Naive thymus-derived CD4-positive, alpha-beta T cell (primary cell): ENCODE data around the gene KCNN3. TPM values are rescaled to one million over a fixed set of nuclear protein-coding genes. Genes with fewer than 3 reads are reported as not detected.

ENCODE experiments used
- ATAC-seq: fragments of 150-1000 bp; cut with Tn5 transposase; 2 replicates; pipeline ENCODE4 v1.10.0; 2021; ENCODE audit warnings: mild to moderate bottlenecking, moderate library complexity
- CTCF ChIA-PET: fragments of 350-600 bp; sonication (Branson Sonifier 250); formaldehyde crosslinking; loops from one replicate; lab custom pipeline; 2021; ENCODE audit warnings: antibody characterized with exemption; lab: Charles Lee
- POLR2A ChIA-PET: fragments of 350-600 bp; sonication (Branson Sonifier 250); formaldehyde crosslinking; loops from one replicate; lab custom pipeline; 2021; ENCODE audit warnings: antibody characterized with exemption, inconsistent platforms; lab: Charles Lee
- DNase-seq, 9 donors: peaks; one replicate each; pipeline versions ENCODE4 v3.0.0 to v3.0.0-alpha.2; 2020 to 2022; ENCODE audit warnings: mixed read lengths in 1 of 9
- H3K27ac ChIP-seq: one replicate; pipeline ENCODE4 v1.7.0; 2013; ENCODE audit warnings: mild to moderate bottlenecking, low read depth, low read length, moderate library complexity
- H3K27me3 ChIP-seq, 2 donors: one replicate each; pipeline ENCODE4 v1.7.0; 2013; ENCODE audit warnings: low read length in 2 of 2, mild to moderate bottlenecking in 2 of 2, moderate library complexity in 2 of 2; ENCODE audit not compliant: control insufficient read depth in 2 of 2, insufficient read depth in 2 of 2
- H3K36me3 ChIP-seq, 3 experiments: 1 replicate in 2 of 3; 2 replicates in 1 of 3; pipeline ENCODE4 v1.7.0; 2013; ENCODE audit warnings: low read length in 3 of 3, mild to moderate bottlenecking in 3 of 3, moderate library complexity in 1 of 3; ENCODE audit not compliant: insufficient read depth in 3 of 3, control insufficient read depth in 2 of 3
- H3K4me1 ChIP-seq, 2 donors: one replicate each; pipeline ENCODE4 v1.7.0; 2013; ENCODE audit warnings: low read length in 2 of 2, mild to moderate bottlenecking in 2 of 2, moderate library complexity in 1 of 2; ENCODE audit not compliant: control insufficient read depth in 2 of 2, insufficient read depth in 2 of 2
- H3K4me3 ChIP-seq: 2 replicates; pipeline ENCODE4 v1.7.0; 2013; ENCODE audit warnings: mild to moderate bottlenecking, low read length
- H3K9me3 ChIP-seq, 3 experiments: 1 replicate in 2 of 3; 2 replicates in 1 of 3; pipeline ENCODE4 v1.7.0; 2013; ENCODE audit warnings: low read length in 3 of 3; ENCODE audit not compliant: control insufficient read depth in 2 of 3
- H3K27ac Mint-ChIP-seq, 9 donors: one replicate each; pipeline ENCODE4 v1.8.0; 2020 to 2022; ENCODE audit warnings: mixed read lengths in 9 of 9, mild to moderate bottlenecking in 8 of 9, moderate library complexity in 5 of 9, inconsistent platforms in 2 of 9
- H3K27me3 Mint-ChIP-seq, 5 donors: one replicate each; pipeline ENCODE4 v1.8.0; 2021 to 2022; ENCODE audit warnings: mixed read lengths in 5 of 5, mild to moderate bottlenecking in 1 of 5
- H3K36me3 Mint-ChIP-seq, 5 donors: one replicate each; pipeline ENCODE4 v1.8.0; 2020 to 2022; ENCODE audit warnings: mixed read lengths in 5 of 5, mild to moderate bottlenecking in 3 of 5, inconsistent platforms in 1 of 5
- H3K4me1 Mint-ChIP-seq, 7 donors: one replicate each; pipeline ENCODE4 v1.8.0; 2020 to 2022; ENCODE audit warnings: mixed read lengths in 7 of 7, mild to moderate bottlenecking in 3 of 7, inconsistent platforms in 1 of 7
- H3K4me3 Mint-ChIP-seq, 10 donors: one replicate each; pipeline ENCODE4 v1.8.0; 2020 to 2022; ENCODE audit warnings: mild to moderate bottlenecking in 10 of 10, mixed read lengths in 10 of 10, moderate library complexity in 6 of 10, inconsistent platforms in 2 of 10
- H3K9me3 Mint-ChIP-seq, 11 donors: one replicate each; pipeline ENCODE4 v1.8.0; 2020 to 2022; ENCODE audit warnings: mixed read lengths in 11 of 11, mild to moderate bottlenecking in 4 of 11, inconsistent platforms in 1 of 11, moderate library complexity in 1 of 11
- intact Hi-C, 2 donors: fragments of 100-400 bp; cut with micrococcal nuclease; formaldehyde crosslinking; loops; one replicate each; pipeline ENCODE4 v1.15.1; 2023
- polyA plus RNA-seq, 2 donors: library from polyadenylated mRNA; unstranded; fragments of 300-500 nt; fragmentation: Illumina TruSeq; gene quantifications; one replicate each; pipeline ENCODE4 v1.2.3, GENCODE V29; 2021
- total RNA-seq, 6 experiments: library from RNA in 5 of 6; stranded (reverse) in 5 of 6; gene quantifications; 1 replicate in 5 of 6; 2 replicates in 1 of 6; pipeline ENCODE4 v1.2.3 and lab custom pipeline; 2021 to 2026

The KCNN3 gene
- total and polyA plus RNA-seq, 7 experiments from 2014 or later: 0.05 to 0.29 (median 0.15) TPM; not detected in 3

DNA sequence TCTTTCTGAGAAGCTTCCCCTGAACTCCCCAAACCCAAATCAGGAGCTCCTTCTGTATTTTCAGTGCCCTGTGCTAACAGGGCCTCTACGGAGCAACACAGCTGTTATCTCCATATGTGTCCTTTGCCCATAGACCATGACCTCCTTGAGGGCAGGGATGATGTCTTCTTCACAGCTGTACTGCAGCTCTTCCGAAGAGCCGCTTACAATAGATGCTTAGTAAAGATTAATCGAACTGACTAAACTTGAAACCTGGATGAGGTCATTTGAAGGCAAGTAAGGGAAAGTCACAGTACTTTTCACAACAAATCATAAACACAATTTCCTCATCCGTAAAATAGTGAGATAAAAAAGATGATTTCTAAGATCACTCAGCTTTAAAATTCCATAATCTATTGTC lies 4.4 kb upstream of the KCNN3 start:
- ATAC-seq (no peak), DNase-seq (no peak)
- no peaks in the 10 kb centered on the region for H3K9me3 ChIP-seq
- H3K4me3 ChIP-seq: no peak overlapping the region
- Mint-ChIP-seq H3K4me3 (no peak overlapping the region), H3K4me1 (peaks cover 12 to 30% (median 18%) of the 10 kb centered on the region in 7 donors), H3K9me3 (no peaks in the 10 kb centered on the region), H3K36me3 (peaks cover 0 to 4% (median 0%) of the 10 kb centered on the region in 5 donors), H3K27me3 (peaks cover 10 to 25% (median 19%) of the 10 kb centered on the region in 5 donors), H3K27ac (no peak overlapping the region)
- ChIA-PET POLR2A (no interaction called here), CTCF (interaction anchor here (0.5 to 1.0 kb wide), 2 partner anchors 99 to 314 kb away, joined by 4 to 6 read pairs; no protein-coding TSS in a partner anchor)
- H3K27ac ChIP-seq: no peak overlapping the region
- no peaks in the 10 kb centered on the region for H3K36me3 ChIP-seq
- intact Hi-C loops: loop anchor here in 1 of 2 donors (5.0 kb wide), 1 partner anchor 112 kb away; no protein-coding TSS in a partner anchor
- H3K4me1 ChIP-seq: no peaks in the 10 kb centered on the region
- H3K27me3 ChIP-seq: peaks cover 0 to 3% of the 10 kb centered on the region in 2 donors

DNA sequence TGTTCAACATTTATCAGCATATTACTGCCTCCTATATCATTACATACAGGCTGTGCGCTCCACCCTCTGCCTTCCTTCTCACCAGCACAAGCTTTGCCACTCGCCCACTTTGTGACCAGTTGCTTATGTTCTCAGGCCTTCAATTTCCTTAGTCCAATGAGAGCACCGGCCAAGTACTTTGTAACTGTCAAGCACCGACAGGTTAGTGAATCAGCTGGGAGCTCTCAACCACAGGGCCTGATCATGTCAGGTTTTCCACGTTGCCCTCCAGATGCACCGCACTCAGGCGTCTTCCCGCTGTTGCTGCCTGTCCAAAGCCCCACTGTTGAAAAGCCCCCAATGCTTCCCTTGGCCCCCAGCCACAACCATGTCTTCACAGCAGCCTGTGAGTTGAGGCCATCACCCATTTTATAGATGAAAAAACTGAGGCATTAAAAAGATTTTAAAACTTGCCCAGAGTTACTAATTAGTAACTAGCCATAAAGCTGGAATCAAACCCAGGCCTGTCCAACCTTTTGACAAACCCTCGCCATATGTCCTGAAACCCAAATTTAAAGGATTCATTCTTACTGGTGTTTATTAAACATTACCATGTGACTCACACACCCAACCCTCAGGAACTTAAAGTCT lies 3.4 kb upstream of the KCNN3 start:
- Mint-ChIP-seq H3K4me3 (no peak overlapping the region), H3K36me3 (peaks cover 0 to 4% (median 0%) of the 10 kb centered on the region in 5 donors), H3K27me3 (peaks cover 20 to 36% (median 30%) of the 10 kb centered on the region in 5 donors), H3K4me1 (peaks cover 12 to 35% (median 28%) of the 10 kb centered on the region in 7 donors), H3K9me3 (no peaks in the 10 kb centered on the region), H3K27ac (no peak overlapping the region)
- Histone ChIP-seq H3K36me3 (no peaks in the 10 kb centered on the region), H3K4me1 (no peaks in the 10 kb centered on the region), H3K27me3 (peaks cover 0 to 3% of the 10 kb centered on the region in 2 donors), H3K9me3 (no peaks in the 10 kb centered on the region), H3K27ac (no peak overlapping the region), H3K4me3 (no peak overlapping the region)
- ChIA-PET POLR2A (no interaction called here), CTCF (interaction anchor here (0.8 to 1.4 kb wide), 2 partner anchors 35 to 203 kb away, joined by 3 read pairs; no protein-coding TSS in a partner anchor)
- intact Hi-C loops: loop anchor here in 1 of 2 donors (5.0 kb wide), 1 partner anchor 111 kb away; no protein-coding TSS in a partner anchor
- DNase-seq (no peak), ATAC-seq (no peak)

DNA sequence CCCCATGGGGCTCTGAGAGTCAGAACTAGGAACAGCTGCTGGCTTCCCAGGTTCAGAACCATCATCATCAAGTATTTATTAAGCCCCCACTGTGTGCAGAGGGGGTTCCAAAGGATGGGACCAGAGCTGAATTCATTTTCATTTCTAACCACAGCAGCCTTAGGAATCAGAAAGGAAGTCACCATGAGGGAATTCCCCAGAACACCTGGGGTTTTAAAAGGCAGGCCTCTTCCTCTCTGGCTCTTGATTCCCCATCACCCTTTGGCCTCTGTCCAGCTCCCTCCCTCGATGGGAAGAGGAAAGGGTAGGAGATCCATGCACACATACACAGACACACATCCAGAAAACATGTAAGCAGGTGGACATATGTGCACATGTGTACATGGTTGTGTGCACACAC lies 1.3 kb upstream of the KCNN3 start:
- Histone ChIP-seq H3K27me3 (peaks cover 0 to 3% of the 10 kb centered on the region in 2 donors), H3K36me3 (no peaks in the 10 kb centered on the region), H3K9me3 (no peaks in the 10 kb centered on the region), H3K4me1 (no peaks in the 10 kb centered on the region), H3K4me3 (no peak overlapping the region), H3K27ac (no peak overlapping the region)
- H3K27ac Mint-ChIP-seq: no peak overlapping the region
- H3K27me3 Mint-ChIP-seq: peaks cover 31 to 52% (median 42%) of the 10 kb centered on the region in 5 donors
- ATAC-seq (no peak), DNase-seq (no peak)
- peaks cover 12 to 35% (median 30%) of the 10 kb centered on the region in 7 donors for H3K4me1 Mint-ChIP-seq
- intact Hi-C loops: loop anchor here in 1 of 2 donors (5.0 kb wide), 1 partner anchor 109 kb away; no protein-coding TSS in a partner anchor
- H3K36me3 Mint-ChIP-seq: peaks cover 0 to 4% (median 0%) of the 10 kb centered on the region in 5 donors
- peak overlapping the region in 1 of 10 donors; percentile 13 for H3K4me3 Mint-ChIP-seq
- ChIA-PET CTCF (interaction anchor here (0.7 kb wide), 2 partner anchors 12 to 148 kb away, joined by 3 read pairs; no protein-coding TSS in a partner anchor), POLR2A (interaction anchor here (1.0 kb wide), 1 partner anchor 191 kb away, joined by 3 read pairs; no protein-coding TSS in a partner anchor)
- H3K9me3 Mint-ChIP-seq: no peaks in the 10 kb centered on the region

- Histone ChIP-seq H3K27me3 (peaks cover 0 to 3% of the 10 kb centered on the region in 2 donors), H3K9me3 (no peaks in the 10 kb centered on the region), H3K36me3 (no peaks in the 10 kb centered on the region), H3K4me1 (no peaks in the 10 kb centered on the region), H3K27ac (no peak overlapping the region), H3K4me3 (no peak overlapping the region)
- Mint-ChIP-seq H3K9me3 (no peaks in the 10 kb centered on the region), H3K27me3 (peaks cover 31 to 56% (median 42%) of the 10 kb centered on the region in 5 donors), H3K36me3 (peaks cover 0 to 4% (median 0%) of the 10 kb centered on the region in 5 donors), H3K4me3 (peak overlapping the region in 3 of 10 donors; percentile 37 to 57 (median 44)), H3K4me1 (peaks cover 12 to 35% (median 30%) of the 10 kb centered on the region in 7 donors), H3K27ac (peak overlapping the region in 1 of 9 donors; percentile 28)
- POLR2A ChIA-PET: no interaction called here
- ATAC-seq (no peak), DNase-seq (no peak)
- CTCF ChIA-PET: no interaction called here
- intact Hi-C loops: loop anchor here in 1 of 2 donors (5.0 kb wide), 1 partner anchor 108 kb away; no protein-coding TSS in a partner anchor
Observed at GRCh38 chr1:154870734-154871133, 653 bp upstream of the KCNN3 start.

DNA sequence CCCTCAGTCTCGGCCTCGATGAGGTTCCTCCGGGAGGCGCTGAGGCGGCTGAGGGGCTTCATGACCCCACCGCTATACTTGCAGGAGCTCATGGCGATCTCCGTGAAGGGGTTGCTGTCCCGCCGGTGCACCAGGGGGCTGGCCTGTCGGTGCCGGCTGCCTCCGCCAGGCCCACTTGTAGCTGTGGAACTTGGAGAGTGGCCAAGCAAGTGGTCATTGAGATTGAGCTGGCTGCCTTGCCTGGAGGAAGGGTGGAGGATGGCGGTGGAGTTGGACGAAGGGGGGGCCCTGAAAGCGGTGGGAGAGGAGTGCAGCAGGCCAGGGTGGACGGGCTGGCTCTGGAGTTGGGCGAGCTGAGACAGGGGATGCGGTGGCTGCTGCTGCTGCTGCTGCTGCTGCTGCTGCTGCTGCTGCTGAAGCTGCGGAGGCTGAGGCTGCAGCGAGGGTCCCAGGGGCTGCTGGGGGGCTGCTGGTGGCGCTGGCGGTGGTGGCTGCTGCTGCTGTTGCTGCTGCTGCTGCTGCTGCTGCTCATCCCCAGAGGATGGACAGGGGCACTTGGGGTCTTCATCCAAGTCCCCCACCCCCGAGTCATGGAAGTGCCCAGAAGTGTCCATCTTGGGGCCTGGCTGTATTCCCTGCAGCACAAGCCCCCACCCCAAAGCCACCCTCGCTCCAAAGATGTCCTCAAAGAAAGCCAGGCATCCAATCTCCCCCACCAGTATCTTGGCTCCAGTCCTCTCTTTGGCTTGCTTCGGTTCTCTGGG lies 548 bp downstream of the KCNN3 start:
- H3K36me3 ChIP-seq: no peaks in the 10 kb centered on the region
- H3K9me3 ChIP-seq: no peaks in the 10 kb centered on the region
- ChIA-PET POLR2A (interaction anchor here (0.8 to 1.1 kb wide), 2 partner anchors 16 to 185 kb away, joined by 3 to 4 read pairs; no protein-coding TSS in a partner anchor), CTCF (no interaction called here)
- H3K4me1 ChIP-seq: no peaks in the 10 kb centered on the region
- Mint-ChIP-seq H3K4me3 (peak overlapping the region in 7 of 10 donors; percentile 25 to 67 (median 37)), H3K9me3 (no peaks in the 10 kb centered on the region), H3K27ac (no peak overlapping the region), H3K36me3 (peaks cover 0 to 4% (median 0%) of the 10 kb centered on the region in 5 donors), H3K4me1 (peaks cover 12 to 35% (median 30%) of the 10 kb centered on the region in 7 donors), H3K27me3 (peaks cover 31 to 56% (median 42%) of the 10 kb centered on the region in 5 donors)
- ATAC-seq: no peak
- H3K27me3 ChIP-seq: peaks cover 0 to 3% of the 10 kb centered on the region in 2 donors
- intact Hi-C loops: loop anchor here in 1 of 2 donors (5.0 kb wide), 1 partner anchor 107 kb away; no protein-coding TSS in a partner anchor
- H3K4me3 ChIP-seq: no peak overlapping the region
- no peak for DNase-seq
- H3K27ac ChIP-seq: no peak overlapping the region
